ENCODE measurements around the gene CEMIP2. TPM values are rescaled to one million over a fixed set of nuclear protein-coding genes. Genes with fewer than 3 reads are reported as not detected.

CEMIP2 gene
- total and polyA plus RNA-seq, 9 donors, result 6.3 to 91.3 (median 11.0) TPM

DNA sequence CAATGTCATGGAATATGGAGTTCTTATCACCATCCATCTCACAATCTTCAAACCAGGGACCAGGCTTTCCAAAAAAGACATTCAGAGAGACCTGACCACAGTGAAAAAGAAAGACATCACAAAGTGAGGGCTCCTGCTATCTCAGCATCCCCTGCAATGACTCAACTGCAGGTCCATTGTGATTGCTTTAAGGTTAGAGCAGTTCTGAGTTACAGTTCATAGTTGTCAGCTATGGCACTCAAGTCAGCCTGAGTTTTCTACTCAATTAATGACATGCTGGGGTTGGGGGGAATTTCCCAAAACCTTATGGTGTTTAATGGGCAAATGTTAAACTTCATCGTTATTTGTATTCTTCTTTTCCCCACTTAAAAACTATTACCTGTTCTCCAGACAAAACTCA is 58.9 kb downstream of the CEMIP2 start:
- intact Hi-C loops (cut with DNase I), result no loop called here
- WGBS, 3 donors, result 90 to 96% (median 94%) methylated on average over 1 of the region's 1 CpG
- no peak for DNase-seq
- Histone ChIP-seq H3K4me1 (ENCODE audit: insufficient read depth) (no peaks in the 10 kb centered on the region), H3K4me3 (no peak overlapping the region), H3K36me3 (no peaks in the 10 kb centered on the region), H3K9me3 (no peaks in the 10 kb centered on the region), H3K27me3 (no peaks in the 10 kb centered on the region), H3K27ac (no peak overlapping the region)
- TF ChIP-seq CTCF (IDR thresholded peaks at IDR 0.05) (no peak), EP300 (IDR thresholded peaks at IDR 0.05) (no peak), POLR2A (IDR thresholded peaks at IDR 0.05) (no peak)

GRCh38 chr9:71706176-71706575 is 62.1 kb downstream of the CEMIP2 start:
- Histone ChIP-seq H3K27me3 (no peaks in the 10 kb centered on the region), H3K4me3 (no peak overlapping the region), H3K9me3 (no peaks in the 10 kb centered on the region), H3K27ac (no peak overlapping the region), H3K36me3 (no peaks in the 10 kb centered on the region), H3K4me1 (ENCODE audit: insufficient read depth) (no peaks in the 10 kb centered on the region)
- 51 to 66% (median 61%) methylated on average over 1 of the region's 1 CpG for WGBS, 3 donors
- no peak for TF ChIP-seq EP300 (IDR thresholded peaks at IDR 0.05)
- TF ChIP-seq POLR2A (IDR thresholded peaks at IDR 0.05), result no peak
- intact Hi-C loops (cut with DNase I), result no loop called here
- no peak for DNase-seq

DNA sequence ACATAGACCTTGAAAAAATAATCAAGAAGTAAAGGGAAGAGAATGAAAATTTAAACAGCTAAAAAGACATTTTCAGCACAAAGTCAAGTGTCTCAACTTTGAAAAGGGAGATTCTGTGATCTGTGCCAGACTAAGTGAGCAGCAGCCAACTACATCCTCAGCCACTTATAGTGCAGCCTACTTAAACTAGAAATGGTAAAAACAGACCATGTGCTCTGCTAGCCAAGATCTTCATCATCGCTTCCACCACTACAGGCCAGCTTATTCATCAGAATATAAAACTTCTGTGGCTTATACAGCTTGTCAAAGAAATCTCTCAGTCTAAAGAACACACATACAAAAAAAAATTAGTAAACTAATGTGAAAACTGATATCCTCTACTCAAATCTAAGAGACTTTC is 63.5 kb downstream of the CEMIP2 start:
- TF ChIP-seq CTCF (IDR thresholded peaks at IDR 0.05) (no peak), EP300 (IDR thresholded peaks at IDR 0.05) (no peak), POLR2A (IDR thresholded peaks at IDR 0.05) (no peak)
- H3K4me3 ChIP-seq, result no peak overlapping the region
- H3K9me3 ChIP-seq, result no peaks in the 10 kb centered on the region
- intact Hi-C loops (cut with DNase I), result no loop called here
- WGBS, 3 donors, result 71 to 100% (median 95%) methylated on average over 1 of the region's 1 CpG
- no peaks in the 10 kb centered on the region for H3K4me1 ChIP-seq (ENCODE audit: insufficient read depth)
- H3K36me3 ChIP-seq, result no peaks in the 10 kb centered on the region
- no peak overlapping the region for H3K27ac ChIP-seq
- no peak for DNase-seq
- H3K27me3 ChIP-seq, result no peaks in the 10 kb centered on the region

GRCh38 chr9:71703172-71703872 is 65.0 kb downstream of the CEMIP2 start:
- WGBS, 3 donors, result 93 to 96% (median 93%) methylated on average over 6 of the region's 6 CpGs
- Histone ChIP-seq H3K27ac (no peak overlapping the region), H3K27me3 (no peaks in the 10 kb centered on the region), H3K36me3 (no peaks in the 10 kb centered on the region), H3K9me3 (no peaks in the 10 kb centered on the region), H3K4me3 (no peak overlapping the region), H3K4me1 (ENCODE audit: insufficient read depth) (no peaks in the 10 kb centered on the region)
- DNase-seq, result no peak
- intact Hi-C loops (cut with DNase I), result no loop called here
- no peak for TF ChIP-seq CTCF (IDR thresholded peaks at IDR 0.05)
- no peak for TF ChIP-seq EP300 (IDR thresholded peaks at IDR 0.05)
- TF ChIP-seq POLR2A (IDR thresholded peaks at IDR 0.05), result no peak

DNA sequence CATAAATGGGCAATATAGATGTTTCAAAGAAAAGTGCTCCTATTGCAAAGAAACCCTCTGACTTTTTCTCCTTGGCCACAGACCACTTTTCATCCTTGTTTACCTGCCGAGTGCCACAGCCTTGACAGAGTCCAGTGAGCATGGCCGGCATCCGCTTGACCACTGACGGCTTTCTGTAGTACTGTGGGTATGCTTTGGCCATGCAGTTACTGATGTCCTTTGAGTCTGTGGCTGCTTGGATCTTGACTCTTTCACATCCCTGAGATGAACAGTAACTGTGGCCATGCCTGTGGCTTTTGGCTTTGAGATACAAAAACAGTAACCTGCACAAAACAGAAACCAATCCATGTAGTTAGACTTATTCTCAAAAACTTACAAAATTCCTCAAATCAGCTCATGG is 70.4 kb downstream of the CEMIP2 start:
- intact Hi-C loops (cut with DNase I), result no loop called here
- H3K4me1 ChIP-seq (ENCODE audit: insufficient read depth), result no peaks in the 10 kb centered on the region
- TF ChIP-seq EP300 (IDR thresholded peaks at IDR 0.05) (no peak), CTCF (IDR thresholded peaks at IDR 0.05) (no peak), POLR2A (IDR thresholded peaks at IDR 0.05) (no peak)
- no peaks in the 10 kb centered on the region for H3K27me3 ChIP-seq
- DNase-seq, result no peak
- no peak overlapping the region for H3K4me3 ChIP-seq
- H3K9me3 ChIP-seq, result no peaks in the 10 kb centered on the region
- no peaks in the 10 kb centered on the region for H3K36me3 ChIP-seq
- H3K27ac ChIP-seq, result no peak overlapping the region
- 95 to 96% (median 96%) methylated on average over 4 of the region's 4 CpGs for WGBS, 3 donors

Data from ovary (tissue), 9 donors.